ENCODE results near the gene KXD1.

- TF ChIP-seq POLR2A (IDR thresholded peaks at IDR 0.05) (no peak), CTCF (IDR thresholded peaks at IDR 0.05) (no peak)
Observed at GRCh38 chr19:18599485-18599884, 41.8 kb downstream of the KXD1 start.
